HG03280 (cell line): Measurements from ENCODE around the gene DCHS1.

Experiments
- ATAC-seq: cut with Tn5 transposase; IDR thresholded peaks from one replicate; pipeline ENCODE4 v1.9.1; 2021; ENCODE audit warnings: mild to moderate bottlenecking, moderate library complexity; ENCODE audit not compliant: unreplicated experiment

The DCHS1 gene

DNA sequence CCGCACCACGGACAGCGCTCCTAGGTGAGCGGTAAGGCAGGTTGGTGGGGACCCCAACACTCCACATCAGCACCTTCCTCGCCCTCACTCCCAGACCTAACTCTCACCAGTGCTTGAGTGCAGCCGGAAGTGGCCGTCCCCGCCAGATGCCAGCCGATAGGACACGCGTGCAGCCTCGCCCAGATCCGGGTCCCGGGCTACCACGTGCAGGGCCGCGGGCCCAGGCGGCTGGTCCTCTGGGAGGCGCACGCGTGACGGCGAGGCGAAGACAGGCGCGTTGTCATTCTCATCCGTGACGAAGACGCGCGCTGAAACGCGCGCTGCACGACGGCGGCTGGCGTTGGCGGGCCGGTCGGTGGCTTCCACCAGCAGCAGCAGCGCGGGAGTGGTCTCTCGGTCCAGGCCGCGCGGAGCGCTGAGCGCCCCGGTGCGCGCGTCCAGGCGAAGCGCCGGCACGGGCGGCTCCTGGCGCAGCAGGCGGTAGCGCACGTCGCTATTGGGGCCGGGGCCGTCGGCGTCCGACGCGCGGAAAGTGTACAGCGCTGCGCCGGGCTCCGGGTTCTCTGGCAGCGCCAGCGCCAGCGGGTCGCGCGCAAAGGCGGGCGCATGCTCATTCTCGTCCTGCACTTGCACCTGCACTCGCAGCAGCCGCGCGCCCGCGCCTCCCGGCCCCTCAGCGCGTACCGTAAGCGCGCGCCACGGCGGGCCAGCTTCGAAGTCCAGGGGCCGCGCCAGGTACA lies 25.5 kb downstream of the DCHS1 start:
- ATAC-seq, result no peak

DNA sequence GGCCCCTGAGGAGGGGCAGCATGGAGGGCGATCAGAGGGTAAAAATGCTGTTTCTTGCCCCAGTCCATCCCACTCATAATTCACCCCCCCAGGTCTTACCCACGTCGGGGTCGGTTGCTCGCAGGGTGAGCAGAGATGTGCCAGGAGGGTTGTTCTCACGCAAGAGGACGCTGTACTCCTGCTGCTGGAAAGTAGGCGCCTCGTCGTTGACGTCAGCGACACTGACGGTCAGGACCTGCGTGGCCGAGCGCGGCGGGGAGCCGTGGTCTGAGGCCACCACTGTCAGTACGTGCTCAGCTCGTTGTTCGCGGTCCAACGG lies 26.1 kb downstream of the DCHS1 start:
- no peak for ATAC-seq

- ATAC-seq, result no peak
Observed at GRCh38 chr11:6628526-6628925, 27.1 kb downstream of the DCHS1 start.

DNA sequence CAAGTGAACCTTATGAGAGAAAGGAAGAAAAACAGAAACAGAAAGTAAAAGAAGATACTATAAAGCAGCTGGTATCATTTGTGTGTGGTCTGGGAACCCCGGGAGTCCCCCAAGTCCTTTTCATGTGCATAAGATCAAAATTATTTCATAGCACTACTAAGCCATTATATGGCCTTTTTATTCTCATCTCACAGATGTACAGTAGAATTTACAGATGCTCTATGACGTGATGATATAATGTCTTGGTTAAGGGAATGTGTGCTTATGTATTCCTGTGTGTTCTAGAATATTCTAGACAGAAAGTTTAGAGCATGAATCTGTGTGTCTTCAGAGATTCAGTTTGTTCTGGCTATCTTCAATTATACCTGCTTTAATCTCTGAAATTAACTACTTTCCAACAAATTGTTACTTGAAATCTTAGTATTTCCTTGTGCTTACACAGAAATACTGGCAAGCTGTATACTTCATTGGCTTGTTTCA lies 27.8 kb downstream of the DCHS1 start:
- peak; percentile 65 for ATAC-seq

DNA sequence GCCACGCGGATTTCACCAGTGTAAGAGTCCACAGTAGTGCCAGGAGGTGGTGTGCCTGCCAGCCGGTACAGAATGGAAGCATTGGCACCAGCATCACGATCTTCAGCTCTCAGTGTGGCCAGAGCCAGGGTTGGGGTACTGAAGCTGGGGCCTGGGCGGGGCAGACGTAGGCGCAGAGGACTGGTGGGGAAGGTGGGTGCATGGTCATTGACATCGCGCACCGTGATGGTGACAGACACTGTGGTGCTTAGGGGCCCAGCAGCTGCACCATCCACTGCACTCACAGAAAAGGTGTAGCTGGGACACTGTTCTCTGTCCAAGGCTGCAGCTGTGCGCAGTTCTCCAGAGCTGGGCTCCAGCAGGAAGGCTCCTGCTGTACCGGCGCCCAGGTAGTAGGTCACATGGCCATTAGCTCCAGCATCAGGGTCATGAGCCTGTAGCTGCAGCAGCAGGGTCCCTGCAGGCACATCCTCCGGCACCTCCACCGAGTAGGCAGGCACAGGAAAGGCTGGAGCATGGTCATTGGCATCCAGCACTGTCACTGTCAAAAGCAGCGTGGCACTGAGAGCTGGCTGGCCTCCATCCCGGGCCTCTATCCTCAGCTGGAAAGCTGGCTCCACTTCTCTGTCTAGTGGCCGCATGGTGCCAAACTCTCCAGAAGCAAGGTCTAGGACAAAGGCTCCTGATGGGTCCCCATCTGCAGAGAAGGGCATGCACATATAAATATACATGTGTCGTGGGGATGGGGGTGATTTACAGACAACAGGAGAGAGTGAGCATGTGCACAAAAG lies 28.4 kb downstream of the DCHS1 start:
- ATAC-seq, result no peak

DNA sequence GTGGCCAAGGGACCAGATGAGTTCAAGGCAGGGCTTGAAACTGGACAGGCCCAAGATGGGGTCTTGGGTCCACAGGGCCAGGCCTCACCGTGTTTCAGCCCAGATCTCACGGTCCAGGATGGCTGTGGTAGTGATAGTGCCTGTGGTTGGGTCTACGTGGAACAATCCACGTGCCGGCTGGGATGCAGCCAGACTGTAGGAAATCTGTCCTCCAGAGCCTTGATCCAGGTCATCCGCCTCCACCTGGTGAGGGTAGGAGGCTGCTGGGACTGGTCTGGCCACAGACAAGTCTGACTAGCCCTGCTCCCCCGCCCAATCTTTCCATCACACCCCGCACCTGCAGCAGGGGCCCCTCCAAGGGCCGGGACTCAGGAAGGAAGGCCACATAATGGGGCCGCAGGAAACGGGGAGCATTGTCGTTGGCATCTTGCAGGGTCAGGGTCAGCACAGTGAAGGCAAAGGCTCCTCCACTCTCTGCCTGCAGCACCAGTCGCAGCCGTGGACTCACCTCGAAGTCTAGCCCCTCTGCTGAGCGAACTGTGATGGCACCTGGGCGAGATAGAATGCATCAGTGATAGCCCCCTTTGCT lies 29.7 kb downstream of the DCHS1 start:
- ATAC-seq, result no peak

DNA sequence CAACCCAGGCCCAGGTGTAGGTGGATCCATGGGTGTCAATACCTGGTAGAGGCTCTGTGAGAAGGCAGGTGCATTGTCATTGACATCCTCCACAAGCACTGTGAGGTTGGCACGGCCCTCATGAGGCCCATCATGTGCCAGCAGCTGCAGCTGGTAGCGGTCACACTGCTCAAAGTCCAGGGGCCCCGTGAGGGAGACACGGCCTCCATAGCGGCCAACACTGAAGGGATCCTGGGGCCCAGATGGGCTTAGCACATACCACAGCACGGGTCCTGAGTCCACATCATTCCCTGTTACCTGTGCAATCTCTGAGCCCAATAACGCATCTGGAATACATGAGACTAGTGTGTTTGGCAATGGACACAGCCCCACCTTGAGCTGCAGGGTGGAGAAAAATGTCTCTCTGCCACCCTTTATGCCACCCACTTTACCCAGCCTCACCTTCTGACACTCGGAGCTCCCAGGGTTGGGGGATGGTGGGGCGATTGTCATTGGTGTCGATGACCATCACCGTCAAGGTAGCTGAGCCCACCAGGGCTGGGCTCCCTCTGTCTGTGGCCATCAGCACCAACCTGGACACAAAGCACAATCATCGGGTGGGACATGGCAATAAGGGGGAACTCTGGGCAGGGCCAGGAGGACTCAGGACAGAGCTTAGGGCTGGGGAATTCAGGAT lies 30.3 kb downstream of the DCHS1 start:
- no peak for ATAC-seq

DNA sequence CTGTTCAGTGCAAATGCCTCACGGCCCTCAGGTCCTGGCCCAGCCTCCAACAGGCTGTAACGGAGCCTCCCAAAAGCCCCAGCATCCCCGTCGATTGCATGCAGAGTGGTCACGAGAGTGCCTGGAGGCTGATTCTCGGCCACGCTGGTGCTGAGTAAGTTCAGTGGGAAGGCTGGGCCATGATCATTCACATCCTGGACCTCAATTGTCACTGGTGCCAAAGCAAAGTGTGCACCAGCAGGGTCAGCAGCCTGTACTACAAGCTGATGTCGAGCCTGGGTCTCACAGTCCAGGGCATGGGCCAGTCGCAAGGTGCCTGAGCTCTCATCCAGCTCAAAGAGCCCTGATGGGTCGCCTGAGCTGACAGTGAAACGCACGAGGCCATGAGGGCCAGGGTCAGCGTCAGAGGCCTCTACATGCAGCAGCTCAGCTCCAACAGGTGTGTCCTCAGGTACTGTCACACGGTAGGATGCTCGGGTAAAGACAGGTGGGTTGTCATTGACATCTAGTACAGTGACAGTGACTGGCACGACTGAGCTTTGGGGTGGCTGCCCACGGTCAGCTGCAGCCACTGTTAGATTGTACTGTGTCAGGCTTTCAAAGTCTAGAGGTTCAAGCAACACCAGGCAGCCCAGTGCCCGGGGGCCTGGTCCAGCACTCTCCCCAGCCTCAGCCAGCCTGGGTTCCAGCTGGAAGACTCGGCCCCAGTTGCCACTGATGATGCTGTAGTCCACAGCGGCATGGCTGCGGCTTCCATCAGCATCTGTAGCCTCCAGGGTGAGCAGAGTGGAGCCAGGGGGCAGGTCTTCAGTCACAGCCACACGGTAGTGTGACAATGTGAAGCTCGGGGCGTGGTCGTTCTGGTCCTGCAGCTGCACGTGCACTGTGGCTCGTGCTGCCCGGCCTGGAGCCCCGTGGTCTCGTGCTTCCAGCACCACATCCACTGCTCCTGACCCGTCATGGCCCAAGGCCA lies 31.9 kb downstream of the DCHS1 start:
- ATAC-seq, result no peak

- no peak for ATAC-seq
Observed at GRCh38 chr11:6622261-6623171, 33.1 kb downstream of the DCHS1 start.

GRCh38 chr11:6621711-6622211 lies 33.8 kb downstream of the DCHS1 start:
- no peak for ATAC-seq

DNA sequence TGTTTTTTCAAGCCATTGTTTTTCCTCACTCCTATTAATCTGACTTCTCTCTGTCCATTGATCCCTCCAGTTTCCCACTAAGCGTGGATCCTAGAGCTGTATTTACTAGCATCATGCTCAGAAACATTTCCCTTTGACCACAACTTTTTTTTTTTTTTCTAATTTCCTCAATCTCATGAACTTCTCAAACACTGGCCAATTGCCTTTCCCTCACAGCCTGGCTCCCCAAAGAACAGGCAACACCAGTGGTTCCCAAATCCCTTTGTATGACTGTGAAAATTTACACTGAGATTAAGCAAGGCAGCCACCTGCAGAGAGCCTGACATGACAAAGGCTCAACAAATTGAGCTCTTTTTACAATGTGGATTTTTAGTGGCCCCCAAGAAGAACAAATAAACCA lies 35.0 kb downstream of the DCHS1 start:
- no peak for ATAC-seq

DNA sequence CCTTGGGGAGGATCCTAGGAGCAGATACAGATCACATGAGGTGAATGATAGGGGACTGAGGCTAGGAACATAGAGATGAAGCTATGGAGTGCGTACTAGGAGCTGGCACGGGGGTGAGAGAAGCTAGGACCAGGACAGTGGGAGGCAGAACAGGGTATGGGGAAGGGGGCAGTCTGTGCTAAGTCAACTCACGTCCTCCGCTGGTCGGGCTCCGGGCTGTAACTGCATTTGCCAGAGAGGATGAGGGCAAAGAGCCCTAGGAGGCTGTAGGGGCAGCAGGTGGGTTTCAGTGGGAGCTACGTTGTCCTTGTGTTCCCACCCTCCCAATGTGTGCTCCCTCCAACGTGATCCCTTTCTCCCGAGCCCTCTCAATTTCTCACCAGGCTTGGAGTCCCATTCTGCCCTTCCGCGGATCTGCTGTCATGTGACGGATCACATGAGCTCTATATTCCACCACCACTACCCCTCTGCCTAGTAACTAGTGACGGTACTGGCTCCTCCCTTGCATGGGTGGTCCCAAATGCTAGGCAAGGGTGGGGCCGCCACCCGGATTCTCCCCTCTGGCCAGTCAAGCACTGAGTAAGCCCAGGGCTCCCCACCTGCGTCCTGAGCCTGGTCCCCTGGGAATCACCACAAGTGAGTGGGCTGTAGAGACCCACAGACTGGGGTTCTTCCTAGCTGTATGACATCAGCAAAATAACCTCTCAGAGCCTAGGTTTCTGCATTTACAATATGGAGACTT lies 36.4 kb downstream of the DCHS1 start, which contains the start of gene TPP1:
TSS of gene TPP1 (minus strand) at position 419 of the 742 bp plus-strand sequence. CDS start at position 397, 22 bp downstream.
- ATAC-seq, result peak; percentile 99

DNA sequence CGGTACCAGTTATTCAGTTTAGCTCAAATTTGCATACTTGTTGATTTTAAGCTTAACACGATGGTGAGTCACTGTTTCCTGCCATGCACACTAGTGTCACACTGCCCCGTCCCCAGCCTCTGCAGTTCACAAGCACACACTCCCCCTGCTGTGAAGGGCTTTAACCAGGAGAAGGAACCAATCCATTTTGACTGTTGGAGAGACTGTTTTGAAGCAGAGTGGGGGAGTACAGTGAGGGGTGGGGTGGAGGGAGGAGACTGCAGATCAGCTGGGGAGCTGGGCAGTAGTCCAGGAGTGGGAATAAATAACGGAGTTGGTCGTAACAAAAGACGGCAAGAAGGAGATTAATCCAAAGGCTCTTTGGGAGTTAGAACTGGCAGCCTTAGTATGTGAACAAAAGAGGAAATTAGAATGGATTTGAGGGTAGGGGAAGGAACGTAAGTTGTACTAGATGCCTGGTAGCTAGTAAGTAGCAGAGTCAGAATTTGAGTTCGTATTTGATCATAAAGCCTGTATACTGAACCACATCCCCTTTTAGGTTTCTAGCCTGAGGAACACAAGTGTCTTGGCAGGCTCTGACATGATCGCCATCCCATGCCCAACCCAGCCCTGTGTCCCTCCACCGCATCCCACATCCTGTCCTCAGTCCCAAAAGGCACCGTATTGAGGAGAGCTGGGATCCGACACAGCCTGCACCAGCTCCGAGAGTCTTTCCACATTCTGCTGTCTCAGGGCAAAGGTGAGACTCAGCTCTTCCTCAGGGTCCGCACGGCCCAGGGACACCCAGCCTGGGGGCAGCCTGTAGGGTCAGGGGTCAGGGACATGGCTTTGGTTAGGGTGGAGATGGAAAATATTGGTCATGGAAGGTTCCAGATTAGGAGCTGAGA lies 37.2 kb downstream of the DCHS1 start:
- no peak for ATAC-seq

DNA sequence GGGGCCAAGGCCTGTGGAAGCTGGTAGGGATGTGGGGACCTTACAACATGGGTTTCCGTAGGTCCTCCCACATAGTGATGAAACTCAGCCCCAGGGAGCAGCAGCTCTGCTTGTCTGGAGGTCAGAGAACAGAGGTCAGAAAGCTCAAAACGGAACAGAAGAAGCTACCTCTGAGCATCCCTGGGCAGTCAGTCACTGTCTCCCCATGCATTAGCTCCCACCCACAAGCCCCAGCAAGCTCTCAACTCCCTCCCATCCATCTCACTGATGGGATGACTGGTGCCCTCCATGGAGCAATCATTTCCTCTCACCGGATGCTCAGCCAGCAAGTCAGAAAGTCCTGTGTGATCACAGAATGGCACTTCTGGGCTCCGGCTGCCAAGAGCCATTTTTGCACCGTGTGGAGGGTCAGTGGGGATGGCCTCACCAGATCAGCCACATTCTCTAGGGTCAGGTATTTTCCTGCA lies 38.3 kb downstream of the DCHS1 start:
- no peak for ATAC-seq

- no peak for ATAC-seq
Observed at GRCh38 chr11:6616596-6617250, 38.9 kb downstream of the DCHS1 start.

DNA sequence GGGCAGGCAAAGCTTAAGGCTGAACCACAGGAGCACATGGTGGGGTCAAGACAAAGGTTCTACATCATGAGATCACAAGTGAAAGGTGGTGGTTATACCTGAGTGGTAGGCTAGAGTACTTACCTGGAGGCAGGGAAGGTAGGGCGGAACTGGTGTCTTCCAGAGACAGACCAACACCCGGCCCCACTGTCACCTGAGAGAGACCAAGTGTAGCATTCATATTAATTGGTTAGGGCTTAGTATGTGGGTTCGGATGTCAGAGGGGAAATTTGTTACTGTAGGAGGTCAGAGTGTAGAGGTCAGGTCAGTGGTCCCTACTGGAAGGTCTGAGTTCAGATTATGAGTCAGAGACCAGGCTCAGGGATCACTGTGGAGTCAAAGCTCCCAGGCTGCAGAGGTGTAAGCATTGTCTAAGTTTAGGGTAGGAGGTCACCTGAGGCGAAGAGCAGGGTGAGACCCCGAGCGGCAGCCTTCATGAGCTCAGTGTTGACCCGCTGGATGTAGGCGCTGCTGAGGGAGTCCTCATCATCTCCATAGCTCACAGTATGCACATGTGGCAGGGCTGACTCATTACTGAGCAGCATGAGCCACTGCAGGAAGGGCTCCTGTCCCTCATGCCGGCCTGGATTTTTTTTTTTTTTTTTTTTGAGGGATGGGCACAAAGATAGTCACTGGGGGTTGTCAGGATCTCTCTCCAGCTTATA lies 39.6 kb downstream of the DCHS1 start:
- ATAC-seq, result no peak
